Measurements from ENCODE around the gene MLPH.

DNA sequence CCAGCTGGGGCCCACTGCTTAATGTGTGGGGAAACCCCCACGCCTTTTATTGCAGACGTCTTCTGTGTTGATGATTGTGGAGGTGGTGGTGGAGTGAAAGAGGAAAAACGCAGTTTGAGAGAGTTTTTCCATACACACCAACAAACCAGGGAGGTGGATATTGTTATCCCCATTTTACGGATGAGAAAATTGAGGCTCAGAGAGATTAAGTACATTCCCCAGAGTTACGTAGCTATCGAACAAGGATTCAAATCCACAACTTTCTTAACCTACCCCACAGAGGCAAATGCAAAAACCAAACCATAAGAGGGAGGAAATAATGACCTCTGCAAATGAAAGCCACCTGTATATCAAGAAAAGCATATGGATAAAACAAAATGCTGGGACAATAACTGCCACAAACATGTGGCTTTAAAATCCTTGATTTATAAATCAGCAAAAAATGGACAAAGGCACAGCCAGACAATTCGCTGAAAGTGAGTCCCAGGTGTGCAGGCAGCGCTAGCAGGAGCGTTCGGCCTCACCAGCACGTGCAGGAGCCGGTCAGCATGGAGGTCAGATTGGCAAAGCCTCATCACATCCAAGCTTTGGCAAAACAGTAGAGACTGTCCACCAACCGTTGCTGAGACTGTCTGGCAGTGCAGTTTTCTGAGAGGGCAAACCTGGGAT, 116.1 kb downstream of the MLPH start:
- TF ChIP-seq, protein P1, sequence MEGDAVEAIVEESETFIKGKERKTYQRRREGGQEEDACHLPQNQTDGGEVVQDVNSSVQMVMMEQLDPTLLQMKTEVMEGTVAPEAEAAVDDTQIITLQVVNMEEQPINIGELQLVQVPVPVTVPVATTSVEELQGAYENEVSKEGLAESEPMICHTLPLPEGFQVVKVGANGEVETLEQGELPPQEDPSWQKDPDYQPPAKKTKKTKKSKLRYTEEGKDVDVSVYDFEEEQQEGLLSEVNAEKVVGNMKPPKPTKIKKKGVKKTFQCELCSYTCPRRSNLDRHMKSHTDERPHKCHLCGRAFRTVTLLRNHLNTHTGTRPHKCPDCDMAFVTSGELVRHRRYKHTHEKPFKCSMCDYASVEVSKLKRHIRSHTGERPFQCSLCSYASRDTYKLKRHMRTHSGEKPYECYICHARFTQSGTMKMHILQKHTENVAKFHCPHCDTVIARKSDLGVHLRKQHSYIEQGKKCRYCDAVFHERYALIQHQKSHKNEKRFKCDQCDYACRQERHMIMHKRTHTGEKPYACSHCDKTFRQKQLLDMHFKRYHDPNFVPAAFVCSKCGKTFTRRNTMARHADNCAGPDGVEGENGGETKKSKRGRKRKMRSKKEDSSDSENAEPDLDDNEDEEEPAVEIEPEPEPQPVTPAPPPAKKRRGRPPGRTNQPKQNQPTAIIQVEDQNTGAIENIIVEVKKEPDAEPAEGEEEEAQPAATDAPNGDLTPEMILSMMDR (IDR thresholded peaks at IDR 0.05), result no peak
- TF ChIP-seq EP300 (IDR thresholded peaks at IDR 0.05; ENCODE audit: low read depth) (no peak), POLR2A (IDR thresholded peaks at IDR 0.05) (no peak)

All from transverse colon (tissue), 3 donors.